ENCODE measurements around the gene MLNR. TPM values are rescaled to one million over a fixed set of nuclear protein-coding genes. Genes with fewer than 3 reads are reported as not detected.

The MLNR gene
- total RNA-seq, 1 donor from 2014 or later: not detected

DNA sequence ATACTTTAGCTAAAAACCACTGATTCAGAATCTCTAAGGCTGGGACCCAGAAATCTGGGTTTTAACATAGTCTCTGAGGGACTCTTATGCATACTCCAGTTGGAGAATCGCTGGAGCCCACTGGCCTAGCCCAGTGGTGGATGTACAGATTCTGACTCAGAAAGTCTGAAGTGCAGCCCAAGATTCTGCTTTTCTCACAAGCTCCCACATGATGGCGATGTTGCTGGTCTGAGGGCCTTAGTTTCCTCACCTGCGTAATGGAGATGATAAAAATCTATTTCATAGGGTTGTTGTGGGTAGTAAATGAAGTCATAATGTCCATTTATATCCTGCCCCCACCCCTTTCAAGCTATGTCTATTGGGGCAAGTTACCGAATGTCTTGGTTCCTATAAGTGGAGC lies 19.9 kb downstream of the MLNR start:
- intact Hi-C loops (cut with micrococcal nuclease): loop anchor here (1.0 to 10.0 kb wide), 2 partner anchors 41 to 355 kb away; no protein-coding TSS in a partner anchor
- Mint-ChIP-seq H3K4me3 (ENCODE audit: low read depth) (no peak overlapping the region), H3K27me3 (ENCODE audit: low read depth) (peaks cover 21% of the 10 kb centered on the region), H3K27ac (no peak overlapping the region), H3K9me3 (no peaks in the 10 kb centered on the region), H3K4me1 (ENCODE audit: low read depth) (peaks cover 5% of the 10 kb centered on the region), H3K36me3 (ENCODE audit: low read depth) (no peaks in the 10 kb centered on the region)
- no peak for DNase-seq (ENCODE audit: low spot score)

DNA sequence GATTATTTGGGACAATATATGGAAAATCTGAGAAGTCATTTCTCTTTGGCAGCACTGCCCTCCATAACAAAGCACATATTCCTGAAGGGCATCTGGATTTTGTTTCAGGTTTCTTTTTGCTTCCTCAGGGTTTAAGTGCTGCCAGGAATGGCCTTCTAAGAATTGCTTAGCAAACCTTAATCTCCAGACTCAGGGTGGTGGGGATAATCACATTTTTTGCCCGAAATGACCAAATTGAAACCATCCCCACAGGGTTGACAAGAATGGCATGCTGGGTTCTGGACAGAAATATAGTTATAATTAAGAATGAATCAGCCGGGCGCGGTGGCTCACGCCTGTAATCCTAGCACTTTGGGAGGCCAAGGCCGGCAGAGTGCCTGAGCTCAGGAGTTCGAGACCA lies 21.2 kb downstream of the MLNR start:
- H3K4me3 Mint-ChIP-seq (ENCODE audit: low read depth): no peak overlapping the region
- no peaks in the 10 kb centered on the region for H3K36me3 Mint-ChIP-seq (ENCODE audit: low read depth)
- intact Hi-C loops (cut with micrococcal nuclease): loop anchor here (10.0 kb wide), 1 partner anchor 356 kb away; no protein-coding TSS in a partner anchor
- DNase-seq (ENCODE audit: low spot score): no peak
- peaks cover 19% of the 10 kb centered on the region for H3K27me3 Mint-ChIP-seq (ENCODE audit: low read depth)
- no peak overlapping the region for H3K27ac Mint-ChIP-seq
- H3K4me1 Mint-ChIP-seq (ENCODE audit: low read depth): peaks cover 5% of the 10 kb centered on the region
- H3K9me3 Mint-ChIP-seq: no peaks in the 10 kb centered on the region

DNA sequence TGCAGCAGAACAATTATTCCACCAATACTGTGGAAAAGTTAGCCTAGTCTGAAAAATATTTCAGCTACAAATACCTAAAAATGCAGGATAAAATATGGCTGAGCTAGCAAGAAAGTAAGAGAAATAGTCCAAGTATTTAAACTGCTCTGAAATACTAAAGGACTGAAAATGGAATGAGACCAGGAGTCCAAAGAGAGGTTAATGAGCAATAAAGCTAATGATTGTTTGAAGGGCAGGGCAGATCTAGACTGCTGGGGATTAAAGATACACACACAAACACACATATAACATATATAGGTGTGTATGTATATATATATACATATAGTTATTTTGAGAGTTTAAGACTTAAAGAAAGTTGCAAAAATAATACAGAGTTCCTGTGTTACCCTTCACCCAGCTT lies 25.0 kb downstream of the MLNR start:
- no peak overlapping the region for H3K27ac Mint-ChIP-seq
- intact Hi-C loops (cut with micrococcal nuclease): loop anchor here (5.0 to 10.0 kb wide), 3 partner anchors 197 to 547 kb away; partner anchors contain the start of genes CAB39L, KPNA3 and SETDB2
- H3K9me3 Mint-ChIP-seq: no peaks in the 10 kb centered on the region
- peaks cover 11% of the 10 kb centered on the region for H3K27me3 Mint-ChIP-seq (ENCODE audit: low read depth)
- peaks cover 19% of the 10 kb centered on the region for H3K4me1 Mint-ChIP-seq (ENCODE audit: low read depth)
- no peak overlapping the region for H3K4me3 Mint-ChIP-seq (ENCODE audit: low read depth)
- no peak for DNase-seq (ENCODE audit: low spot score)
- peaks cover under 1% of the 10 kb centered on the region for H3K36me3 Mint-ChIP-seq (ENCODE audit: low read depth)

DNA sequence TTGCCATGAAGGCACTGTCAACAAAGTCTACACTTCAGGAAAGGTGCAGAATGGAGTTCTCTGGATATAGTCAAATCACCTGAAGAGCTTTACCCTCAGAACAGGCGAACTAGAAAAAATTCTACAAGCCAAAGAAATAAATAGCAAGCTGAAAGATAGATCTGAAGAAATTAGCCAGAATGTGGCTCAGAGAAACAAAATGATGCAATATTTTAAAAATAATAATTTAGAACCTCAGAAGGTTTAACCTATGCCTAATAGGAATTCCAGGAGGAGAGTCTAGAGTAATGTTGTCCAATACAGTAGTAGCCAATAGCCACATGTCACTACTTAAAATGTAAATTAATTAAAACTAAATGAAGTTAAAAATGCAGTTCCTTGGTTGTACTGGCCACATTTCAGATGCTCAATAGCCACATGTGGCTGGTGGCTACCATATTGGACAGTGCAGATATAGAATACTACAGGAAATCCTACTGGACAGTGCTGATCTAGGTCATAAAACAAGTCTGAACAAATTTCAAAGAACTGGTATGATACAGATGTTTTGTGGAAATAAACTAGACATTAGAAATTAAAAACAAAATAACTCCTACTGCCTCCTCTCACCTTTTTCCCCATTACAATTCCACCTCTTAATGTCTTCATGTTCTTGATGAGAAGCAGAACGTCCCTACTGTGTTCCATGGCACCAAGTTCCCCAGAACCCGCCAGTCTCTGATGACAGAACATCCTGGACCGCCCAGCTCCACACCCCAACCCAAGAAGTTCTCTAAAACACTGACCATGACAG lies 26.9 kb downstream of the MLNR start:
- Mint-ChIP-seq H3K27me3 (ENCODE audit: low read depth) (peaks cover 11% of the 10 kb centered on the region), H3K27ac (peak overlapping the region; percentile 96), H3K4me3 (ENCODE audit: low read depth) (peak overlapping the region; percentile 93), H3K9me3 (no peaks in the 10 kb centered on the region), H3K36me3 (ENCODE audit: low read depth) (peaks cover 7% of the 10 kb centered on the region), H3K4me1 (ENCODE audit: low read depth) (peaks cover 22% of the 10 kb centered on the region)
- intact Hi-C loops (cut with micrococcal nuclease): loop anchor here (1.0 to 10.0 kb wide), 4 partner anchors 137 to 545 kb away; partner anchors contain the start of genes CAB39L, KPNA3 and SETDB2
- no peak for DNase-seq (ENCODE audit: low spot score)

DNA sequence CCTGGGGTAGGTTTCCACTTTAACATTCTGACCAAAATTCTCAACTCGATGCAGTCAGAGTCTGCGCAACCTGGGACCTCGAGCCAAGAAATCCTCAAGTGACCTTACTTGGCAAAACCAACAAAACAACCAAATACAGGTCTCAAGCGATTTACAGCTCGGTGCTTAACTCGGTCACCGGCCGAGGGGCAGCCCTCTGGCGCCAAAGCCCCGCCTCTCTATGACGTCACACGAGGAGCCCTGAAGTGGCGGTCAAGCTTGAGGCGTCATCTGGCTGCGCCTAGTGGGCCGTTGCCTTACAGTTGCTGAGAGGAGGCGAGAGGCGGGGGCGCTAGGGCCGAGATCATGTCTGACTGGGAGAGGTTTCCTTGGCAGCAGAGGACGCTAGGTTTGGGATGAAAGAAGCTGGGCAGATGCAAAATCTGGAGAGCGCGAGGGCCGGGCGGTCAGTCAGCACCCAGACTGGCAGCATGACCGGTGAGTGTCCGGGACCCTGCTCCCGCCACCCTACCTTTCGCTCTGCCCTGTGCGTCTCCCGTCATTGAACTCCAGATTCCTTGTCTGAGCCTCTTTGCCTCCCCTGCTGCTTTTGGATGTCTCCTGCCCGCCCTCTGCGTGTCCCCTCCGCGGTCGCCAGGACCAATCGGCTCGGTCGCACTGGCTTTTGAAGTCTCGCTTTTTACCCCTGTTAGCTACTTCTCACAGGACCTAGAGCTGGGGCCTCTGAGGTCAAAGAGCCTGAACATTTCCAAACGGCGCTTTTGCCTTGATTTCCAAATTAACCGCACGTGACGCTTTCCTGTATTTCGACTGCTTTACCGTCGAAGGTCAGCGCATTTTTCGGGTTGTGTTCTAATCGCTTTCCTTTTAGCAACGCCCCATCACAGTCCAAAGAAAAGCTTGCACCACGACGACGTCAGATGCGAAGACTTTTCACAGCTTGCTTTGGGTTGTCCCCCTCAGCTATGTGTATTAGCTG lies 27.8 kb downstream of the MLNR start, which contains the start of gene CDADC1:
Gene CDADC1 (plus strand): TSS at position 283 of the 979 bp plus-strand sequence. CDS start 113 bp downstream, at position 396.
- H3K36me3 Mint-ChIP-seq (ENCODE audit: low read depth): peaks cover 10% of the 10 kb centered on the region
- peak; percentile 88 for DNase-seq (ENCODE audit: low spot score)
- H3K4me3 Mint-ChIP-seq (ENCODE audit: low read depth): peak within 1 kb of the TSS; percentile 93
- intact Hi-C loops (cut with micrococcal nuclease): loop anchor here (1.0 to 10.0 kb wide), 6 partner anchors 33 to 544 kb away; partner anchors contain the start of genes CAB39L, FNDC3A, KPNA3 and SETDB2
- H3K27ac Mint-ChIP-seq: peak within 1 kb of the TSS; percentile 96
- no peaks in the 10 kb centered on the region for H3K9me3 Mint-ChIP-seq
- H3K4me1 Mint-ChIP-seq (ENCODE audit: low read depth): peaks cover 26% of the 10 kb centered on the region
- peaks cover 11% of the 10 kb centered on the region for H3K27me3 Mint-ChIP-seq (ENCODE audit: low read depth)

DNA sequence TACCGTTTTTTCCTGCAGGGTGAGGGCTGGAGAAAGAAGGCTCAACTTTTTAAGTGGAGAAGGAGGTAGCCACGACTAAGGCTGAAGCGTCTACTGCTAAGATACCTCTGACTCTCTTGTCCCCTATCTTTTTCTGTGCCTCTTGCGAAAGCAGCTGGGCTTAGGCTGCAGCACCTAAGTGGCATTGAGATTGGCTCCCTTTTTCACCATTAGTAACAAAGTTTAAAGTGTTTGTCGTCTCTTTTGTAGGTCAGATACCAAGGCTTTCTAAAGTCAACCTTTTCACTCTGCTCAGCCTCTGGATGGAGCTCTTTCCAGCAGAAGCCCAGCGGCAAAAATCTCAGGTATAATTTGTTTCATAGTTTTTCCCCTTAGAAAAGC lies 28.5 kb downstream of the MLNR start:
- H3K36me3 Mint-ChIP-seq (ENCODE audit: low read depth): peaks cover 14% of the 10 kb centered on the region

DNA sequence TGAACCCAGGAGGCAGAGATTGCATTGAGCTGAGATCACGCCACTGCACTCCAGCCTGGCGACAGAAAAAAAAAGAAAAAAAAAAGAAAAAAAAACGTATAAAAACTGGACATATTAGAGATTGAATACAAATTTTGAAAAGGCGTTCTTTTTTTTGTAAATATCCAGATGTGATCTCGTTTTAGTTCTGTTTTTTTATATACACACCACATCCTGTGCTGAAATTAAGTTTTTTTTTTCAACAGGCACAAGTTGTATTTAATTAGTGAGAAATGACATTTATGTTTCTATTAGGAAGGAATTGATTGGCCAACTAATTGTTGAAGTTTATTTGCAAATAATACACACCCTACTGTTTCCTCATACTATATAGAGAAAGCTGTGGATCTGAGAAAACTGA lies 31.2 kb downstream of the MLNR start:
- H3K4me1 Mint-ChIP-seq (ENCODE audit: low read depth): peaks cover 52% of the 10 kb centered on the region
- H3K4me3 Mint-ChIP-seq (ENCODE audit: low read depth): no peak overlapping the region
- no peak for DNase-seq (ENCODE audit: low spot score)
- H3K9me3 Mint-ChIP-seq: no peaks in the 10 kb centered on the region
- intact Hi-C loops (cut with micrococcal nuclease): no loop called here
- H3K27ac Mint-ChIP-seq: no peak overlapping the region
- no peaks in the 10 kb centered on the region for H3K27me3 Mint-ChIP-seq (ENCODE audit: low read depth)
- peaks cover 31% of the 10 kb centered on the region for H3K36me3 Mint-ChIP-seq (ENCODE audit: low read depth)

More for the DNA sequence above, 28.5 kb downstream of the MLNR start:
- no peak for DNase-seq (ENCODE audit: low spot score)
- Mint-ChIP-seq H3K9me3 (no peaks in the 10 kb centered on the region), H3K27ac (peak overlapping the region; percentile 96), H3K4me1 (ENCODE audit: low read depth) (peaks cover 31% of the 10 kb centered on the region), H3K4me3 (ENCODE audit: low read depth) (peak overlapping the region; percentile 93), H3K27me3 (ENCODE audit: low read depth) (peaks cover 7% of the 10 kb centered on the region)
- intact Hi-C loops (cut with micrococcal nuclease): loop anchor here (1.0 to 10.0 kb wide), 5 partner anchors 32 to 544 kb away; partner anchors contain the start of genes CAB39L, FNDC3A, KPNA3 and SETDB2

DNA sequence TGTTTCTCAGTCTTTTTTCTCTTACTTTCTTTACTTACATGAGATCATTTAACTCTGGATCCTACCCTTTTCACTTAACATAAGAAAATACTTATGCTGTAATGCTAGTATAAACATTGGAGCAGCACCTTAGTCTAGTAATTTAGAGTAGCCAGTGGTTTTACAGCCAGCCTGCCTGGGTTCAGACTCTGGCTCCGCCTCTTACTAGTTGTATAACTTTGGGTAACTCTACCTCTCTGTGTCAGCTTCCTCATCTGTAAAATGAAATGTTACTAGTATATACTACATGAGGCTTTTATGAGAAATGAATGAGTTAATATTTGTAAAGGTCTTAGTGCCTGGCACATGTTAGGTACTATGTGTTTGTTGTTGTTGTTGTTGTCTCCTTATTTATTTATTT lies 33.2 kb downstream of the MLNR start:
- Mint-ChIP-seq H3K36me3 (ENCODE audit: low read depth) (peaks cover 43% of the 10 kb centered on the region), H3K4me1 (ENCODE audit: low read depth) (peaks cover 49% of the 10 kb centered on the region), H3K27me3 (ENCODE audit: low read depth) (no peaks in the 10 kb centered on the region), H3K9me3 (no peaks in the 10 kb centered on the region), H3K27ac (no peak overlapping the region), H3K4me3 (ENCODE audit: low read depth) (peak overlapping the region; percentile 30)
- no peak for DNase-seq (ENCODE audit: low spot score)
- intact Hi-C loops (cut with micrococcal nuclease): no loop called here

DNA sequence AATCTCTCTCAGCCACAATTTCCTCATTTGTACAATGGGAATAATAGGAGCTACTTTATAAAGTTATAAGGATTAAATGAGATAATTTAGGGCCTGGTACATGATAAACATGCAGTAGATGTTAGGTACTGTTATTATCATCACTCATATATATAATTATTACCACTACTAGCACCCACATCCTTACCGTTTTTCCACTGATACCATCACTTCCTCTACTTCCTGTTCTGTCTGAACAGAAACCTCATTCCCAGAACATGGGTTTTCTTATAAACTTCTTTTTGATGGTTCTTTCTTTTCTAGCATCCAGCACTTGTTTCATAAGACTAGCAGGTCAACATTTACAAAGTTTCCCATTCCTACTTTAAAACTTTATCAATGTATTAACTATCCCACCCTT lies 33.9 kb downstream of the MLNR start:
- Mint-ChIP-seq H3K36me3 (ENCODE audit: low read depth) (peaks cover 43% of the 10 kb centered on the region), H3K27ac (no peak overlapping the region), H3K4me3 (ENCODE audit: low read depth) (no peak overlapping the region), H3K9me3 (no peaks in the 10 kb centered on the region), H3K4me1 (ENCODE audit: low read depth) (peaks cover 42% of the 10 kb centered on the region), H3K27me3 (ENCODE audit: low read depth) (no peaks in the 10 kb centered on the region)
- no peak for DNase-seq (ENCODE audit: low spot score)
- intact Hi-C loops (cut with micrococcal nuclease): no loop called here

DNA sequence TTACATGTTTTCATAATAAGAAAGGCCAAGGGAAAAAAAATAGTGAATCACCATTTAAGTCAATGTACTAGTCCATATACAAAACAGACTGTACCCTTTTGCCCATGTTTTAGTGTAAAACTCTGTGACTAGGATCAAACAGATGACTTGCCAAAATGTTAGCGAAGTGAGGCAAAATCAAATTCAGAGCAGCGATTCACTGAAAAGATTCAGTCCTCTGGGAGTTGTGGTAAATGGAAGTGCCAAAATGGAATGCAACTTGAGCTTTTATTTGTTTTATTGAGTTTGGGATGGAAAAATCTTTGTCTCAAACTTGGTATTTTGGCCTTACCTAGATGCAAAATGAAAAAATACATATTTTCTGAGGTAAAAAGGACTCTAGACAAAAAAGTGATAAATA lies 36.7 kb downstream of the MLNR start:
- no peak for DNase-seq (ENCODE audit: low spot score)
- intact Hi-C loops (cut with micrococcal nuclease): no loop called here
- Mint-ChIP-seq H3K27me3 (ENCODE audit: low read depth) (no peaks in the 10 kb centered on the region), H3K27ac (no peak overlapping the region), H3K4me1 (ENCODE audit: low read depth) (peaks cover 35% of the 10 kb centered on the region), H3K9me3 (no peaks in the 10 kb centered on the region), H3K36me3 (ENCODE audit: low read depth) (peaks cover 59% of the 10 kb centered on the region), H3K4me3 (ENCODE audit: low read depth) (no peak overlapping the region)

DNA sequence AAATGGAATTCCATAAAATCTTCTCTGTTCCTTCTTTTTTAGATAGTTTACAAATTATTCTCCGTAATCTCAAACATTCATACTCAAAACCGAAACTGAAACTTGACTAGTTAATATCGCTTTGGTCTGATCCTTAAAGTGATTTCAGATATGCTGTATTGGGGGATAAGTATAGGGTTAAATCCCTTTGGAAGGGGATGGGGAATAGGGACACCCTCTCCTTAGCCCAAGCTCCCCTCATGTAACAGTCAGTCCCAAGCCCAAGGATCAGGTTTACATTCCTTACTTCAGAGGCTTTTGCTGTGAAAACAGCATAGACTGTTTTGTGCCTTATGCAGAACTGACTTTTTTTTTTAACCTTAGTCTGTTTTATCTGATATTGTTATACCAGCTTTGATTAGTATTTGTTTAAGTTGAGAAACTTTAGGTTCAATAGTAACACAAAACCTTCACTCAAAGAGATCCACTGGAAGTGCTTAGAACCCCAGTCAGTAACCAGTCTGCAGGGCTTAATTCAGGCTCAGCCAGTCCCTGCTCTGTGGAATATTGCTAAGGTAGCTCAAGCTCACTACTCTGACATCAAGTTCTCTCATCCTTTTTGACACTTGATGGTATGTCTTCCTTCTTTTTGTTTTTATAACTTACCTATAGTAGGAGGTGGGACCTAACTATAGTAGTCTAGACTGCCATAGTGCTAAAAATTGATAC lies 38.1 kb downstream of the MLNR start:
- Mint-ChIP-seq H3K4me3 (ENCODE audit: low read depth) (peak overlapping the region; percentile 59), H3K9me3 (no peaks in the 10 kb centered on the region), H3K4me1 (ENCODE audit: low read depth) (peaks cover 28% of the 10 kb centered on the region), H3K27ac (no peak overlapping the region), H3K36me3 (ENCODE audit: low read depth) (peaks cover 56% of the 10 kb centered on the region), H3K27me3 (ENCODE audit: low read depth) (no peaks in the 10 kb centered on the region)
- intact Hi-C loops (cut with micrococcal nuclease): no loop called here
- DNase-seq (ENCODE audit: low spot score): no peak

DNA sequence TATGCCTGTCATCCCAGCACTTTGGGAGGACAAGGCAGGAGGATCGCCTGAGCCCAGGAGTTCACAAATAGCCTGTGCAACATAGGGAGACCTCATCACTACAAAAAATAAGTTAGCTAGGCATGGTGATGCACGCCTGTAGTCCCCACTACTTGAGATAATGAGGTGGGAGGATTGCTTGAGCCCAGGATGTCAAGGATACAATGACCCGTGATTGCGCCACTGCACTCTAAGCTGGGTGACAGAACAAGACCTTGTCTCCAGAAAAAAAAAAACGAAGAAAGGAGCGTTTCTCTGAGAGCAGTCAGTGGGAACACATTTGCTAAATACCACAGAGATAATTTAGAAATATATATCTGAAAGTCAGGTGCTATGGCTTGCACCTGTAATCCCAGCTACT lies 39.4 kb downstream of the MLNR start:
- no peaks in the 10 kb centered on the region for H3K9me3 Mint-ChIP-seq
- H3K36me3 Mint-ChIP-seq (ENCODE audit: low read depth): peaks cover 55% of the 10 kb centered on the region
- no peak for DNase-seq (ENCODE audit: low spot score)
- H3K27me3 Mint-ChIP-seq (ENCODE audit: low read depth): no peaks in the 10 kb centered on the region
- H3K4me1 Mint-ChIP-seq (ENCODE audit: low read depth): peaks cover 16% of the 10 kb centered on the region
- H3K4me3 Mint-ChIP-seq (ENCODE audit: low read depth): no peak overlapping the region
- intact Hi-C loops (cut with micrococcal nuclease): no loop called here
- H3K27ac Mint-ChIP-seq: no peak overlapping the region
